K562 (cell line): Measurements from ENCODE around the gene CDC45. TPM values are rescaled to one million over a fixed set of nuclear protein-coding genes. Genes with fewer than 3 reads are reported as not detected.
A peak's percentile ranks its signal among the peaks of the same experiment; 100 is the strongest.

Source experiments
- ATAC-seq: fragments of 200-7000 bp; cut with Tn5 transposase; 3 replicates; pipeline ENCODE4 v1.9.1; 2020; ENCODE audit warnings: moderate library complexity
- BruUV-seq: library from RNA; stranded (reverse); fragments of 400-500 nt; replicated peaks from 2 replicates; lab custom pipeline; 2021; lab: Mats Ljungman, UMichigan
- CTCF ChIA-PET: fragments of 300-600 bp; formaldehyde crosslinking; extraction: SDS; loops from one replicate; lab custom pipeline; 2021; ENCODE audit warnings: low intra/inter-chr PET ratio; lab: Yijun Ruan, JAX
- POLR2A ChIA-PET: fragments of 300-600, 350-650 bp; sonication (Branson Sonifier 250); formaldehyde crosslinking; extraction: SDS; loops from one replicate; lab custom pipeline; 2021; ENCODE audit warnings: antibody characterized with exemption, inconsistent platforms; lab: Yijun Ruan, JAX
- DNase-seq, 4 experiments: peaks; one replicate each; pipeline versions ENCODE4 v3.0.0 to v3.0.0-alpha.2; 2011 to 2018; ENCODE audit warnings: low spot score in 3 of 4, mixed read lengths in 3 of 4; ENCODE audit errors: extremely low read depth in 1 of 4
- FAIRE-seq: peaks from 2 replicates; lab custom pipeline; 2011; peaks lifted over from hg19 to GRCh38; lab: Jason Lieb, UNC
- H2AFZ ChIP-seq: 2 replicates; pipeline ENCODE4 v1.6.0; 2011; ENCODE audit warnings: low read depth, low read length, control low read depth, inconsistent platforms
- H3K27ac ChIP-seq: fragments of 200-600 bp; 3 replicates; pipeline ENCODE4 v1.8.0; 2011; ENCODE audit warnings: low read depth, mild to moderate bottlenecking, control low read depth, inconsistent platforms, low read length, moderate library complexity, mixed read lengths; ENCODE audit errors: extremely low read depth
- H3K27me3 ChIP-seq, 2 experiments: fragments of 300-600 bp in 1 of 2; 2 replicates in 1 of 2; 3 replicates in 1 of 2; pipeline versions ENCODE4 v1.6.0 to v1.8.0; 2011; ENCODE audit warnings: inconsistent platforms in 2 of 2, low read length in 2 of 2, mild to moderate bottlenecking in 1 of 2, mixed read lengths in 1 of 2, moderate library complexity in 1 of 2; ENCODE audit not compliant: control insufficient read depth in 2 of 2, insufficient read depth in 2 of 2
- H3K36me3 ChIP-seq: fragments of 300-600 bp; 3 replicates; pipeline ENCODE4 v1.8.0; 2011; ENCODE audit warnings: mild to moderate bottlenecking, low read length, inconsistent platforms; ENCODE audit not compliant: control insufficient read depth, insufficient read depth
- H3K4me1 ChIP-seq, 2 experiments: fragments of 200-600 bp in 1 of 2; replicated peaks in 1 of 2; 2 replicates in 1 of 2; 3 replicates in 1 of 2; pipeline versions ENCODE4 v1.5.1 to v1.8.0; 2011; ENCODE audit warnings: inconsistent platforms in 2 of 2, low read length in 2 of 2, mild to moderate bottlenecking in 1 of 2, mixed read lengths in 1 of 2, moderate library complexity in 1 of 2; ENCODE audit not compliant: control insufficient read depth in 2 of 2, insufficient read depth in 2 of 2
- H3K4me2 ChIP-seq: 2 replicates; pipeline ENCODE4 v1.6.1; 2011; ENCODE audit warnings: low read length, control low read depth, inconsistent platforms, mixed read lengths; ENCODE audit not compliant: insufficient read depth
- H3K4me3 ChIP-seq: fragments of 200-600 bp; sonication (generic), shearing (Covaris generic); 2 replicates; pipeline ENCODE4 v1.5.1; 2016; ENCODE audit warnings: control low read depth, inconsistent platforms
- H3K79me2 ChIP-seq: fragments of 200-600 bp; 3 replicates; pipeline ENCODE4 v1.8.0; 2011; ENCODE audit warnings: low read length, inconsistent platforms; ENCODE audit not compliant: control insufficient read depth, insufficient read depth
- H3K9ac ChIP-seq, 2 experiments: 2 replicates each; pipeline versions ENCODE4 v1.6.0 to v1.6.1; 2011; ENCODE audit warnings: low read depth in 2 of 2, low read length in 2 of 2, control low read depth in 1 of 2, inconsistent platforms in 1 of 2, mild to moderate bottlenecking in 1 of 2, mixed read lengths in 1 of 2; ENCODE audit not compliant: insufficient read depth in 1 of 2
- H3K9me1 ChIP-seq: one replicate; pipeline ENCODE4 v1.6.0; 2011; ENCODE audit warnings: inconsistent platforms, mild to moderate bottlenecking, low read length, moderate library complexity; ENCODE audit not compliant: control insufficient read depth, insufficient read depth
- H3K9me3 ChIP-seq: replicated peaks from 2 replicates; pipeline ENCODE4 v1.5.1; 2011; ENCODE audit warnings: low read depth, low read length, inconsistent platforms; ENCODE audit not compliant: control insufficient read depth, insufficient read depth
- H4K20me1 ChIP-seq: replicated peaks from 2 replicates; pipeline ENCODE4 v1.6.1; 2011; ENCODE audit warnings: low read length, inconsistent platforms, mixed read lengths; ENCODE audit not compliant: control insufficient read depth, insufficient read depth
- HDAC6 ChIP-seq: IDR thresholded peaks from 2 replicates; pipeline ENCODE4 v1.6.1; 2012; ENCODE audit warnings: low read depth, mild to moderate bottlenecking, control low read depth, inconsistent platforms, low read length, moderate library complexity
- MAX ChIP-seq: sonication (generic); formaldehyde crosslinking; IDR thresholded peaks from 2 replicates; pipeline ENCODE4 v1.9.0; 2022; ENCODE audit warnings: mild to moderate bottlenecking, missing genetic modification reagents
- PML ChIP-seq: IDR thresholded peaks from 2 replicates; pipeline ENCODE4 v1.6.1; 2012; ENCODE audit warnings: low read length, inconsistent platforms
- RBFOX2 ChIP-seq: fragments of 200-400 bp; formaldehyde crosslinking; IDR thresholded peaks from 2 replicates; pipeline ENCODE4 v1.6.1; 2017; ENCODE audit warnings: low read depth, mild to moderate bottlenecking, low read length, moderate library complexity
- RERE ChIP-seq: sonication (generic); formaldehyde crosslinking; IDR thresholded peaks from 2 replicates; pipeline ENCODE4 v1.8.0; 2023; ENCODE audit warnings: missing genetic modification reagents, mild to moderate bottlenecking, borderline replicate concordance
- SIX5 ChIP-seq, 2 experiments: IDR thresholded peaks; 2 replicates each; pipeline ENCODE4 v1.6.1; 2011; ENCODE audit warnings: low read length in 2 of 2, borderline replicate concordance in 1 of 2, low read depth in 1 of 2, mild to moderate bottlenecking in 1 of 2, moderate library complexity in 1 of 2; ENCODE audit not compliant: insufficient read depth in 1 of 2
- SNIP1 ChIP-seq: fragments of 450-650 bp; IDR thresholded peaks from 2 replicates; pipeline ENCODE4 v1.7.1; 2017; ENCODE audit warnings: low read depth, mild to moderate bottlenecking
- SUPT5H ChIP-seq: fragments of 450-650 bp; IDR thresholded peaks from 2 replicates; pipeline ENCODE4 v1.6.1; 2016
- THAP12 ChIP-seq: fragments of 250-450 bp; sonication (Bioruptor Pico); IDR thresholded peaks from 2 replicates; pipeline ENCODE4 v1.9.0; 2021; ENCODE audit warnings: mild to moderate bottlenecking, inconsistent platforms
- ZBTB1 ChIP-seq: sonication (generic); formaldehyde crosslinking; IDR thresholded peaks from 2 replicates; pipeline ENCODE4 v1.8.1; 2023; ENCODE audit warnings: missing genetic modification reagents, low read depth, mild to moderate bottlenecking, borderline replicate concordance
- ZNF561 ChIP-seq: fragments of 450-650 bp; formaldehyde crosslinking; conservative IDR thresholded peaks from 2 replicates; pipeline ENCODE4 v1.4.0; 2020; ENCODE audit warnings: mild to moderate bottlenecking, moderate library complexity
- WGBS: fragments of 100-300 bp; shearing (Covaris generic); methylation state at CpG from one replicate; pipeline ENCODE4 v1.1.6; 2016; ENCODE audit warnings: low coverage, mixed read lengths; ENCODE audit not compliant: insufficient coverage; ENCODE audit errors: missing lambda C conversion rate; 5-methylcytosine and 5-hydroxymethylcytosine counted together
- in situ Hi-C: fragments of 300-500 bp; cut with MboI; formaldehyde crosslinking; loops from 4 replicates; pipeline ENCODE4 v1.15.0; 2018; ENCODE audit warnings: inconsistent platforms, mixed read lengths
- intact Hi-C: fragments of 100-400 bp; cut with micrococcal nuclease; formaldehyde crosslinking; loops from 2 replicates; pipeline ENCODE4 v1.14.2; 2022
- polyA plus RNA-seq, 8 experiments: library from polyadenylated mRNA; depleted of rRNA in 4 of 8; stranded (reverse) in 5 of 8; unstranded in 3 of 8; fragments of >200 nt; fragmentation: Nextera tagmentation in 2 of 8; fragmentation: Illumina TruSeq in 1 of 8; extraction: Ambion mirVana in 2 of 8; extraction: Trizol in 1 of 8; gene quantifications; 2 replicates each; pipeline versions ENCODE4 v1.2.1 to v1.2.3, GENCODE V29; 2011 to 2014; ENCODE audit warnings: inconsistent platforms in 1 of 8, missing spikeins in 1 of 8
- total RNA-seq, 7 experiments: library from RNA; depleted of rRNA in 6 of 7; stranded (reverse); fragments of >200 nt in 6 of 7; fragmentation: Illumina TruSeq in 2 of 7; extraction: Trizol in 2 of 7; gene quantifications; 2 replicates each; pipeline versions ENCODE4 v1.2.1 to v1.2.3, GENCODE V29; 2011 to 2021; ENCODE audit warnings: low replicate concordance in 1 of 7

The CDC45 gene
- total and polyA plus RNA-seq, 9 of the 15 experiments (the other 6 are each of a cell fraction or from before 2014, with no cell fraction given): 251 to 580 (median 410) TPM

- TF ChIP-seq RERE (CRISPR knock-in tag) (no peak), ZNF561 (CRISPR knock-in tag) (no peak), PML (no peak; the same call in 1 of the 2 replicates), SNIP1 (no peak)
Measured at GRCh38 chr22:19503367-19503766, 23.6 kb downstream of the CDC45 start (continued).

GRCh38 chr22:19503869-19504268, 24.1 kb downstream of the CDC45 start:
- H3K79me2 ChIP-seq: no peaks in the 10 kb centered on the region
- in situ Hi-C loops: loop anchor here (10.0 kb wide), 1 partner anchor 841 kb away; no protein-coding TSS in a partner anchor
- no peak overlapping the region for H3K4me3 ChIP-seq
- peak overlapping the region in 1 of 2 experiments; percentile 13; a peak in 1 of 4 replicates for H3K9ac ChIP-seq
- BruUV-seq: no TSS peak
- peaks cover 0 to 5% of the 10 kb centered on the region in 2 experiments; a peak in 1 of 5 replicates for H3K4me1 ChIP-seq
- H3K27ac ChIP-seq: no peak overlapping the region
- H3K4me2 ChIP-seq: no peak overlapping the region
- H3K9me3 ChIP-seq: no peaks in the 10 kb centered on the region
- POLR2A ChIA-PET: interaction anchor here (0.6 to 3.3 kb wide), 6 partner anchors 9 to 76 kb away, joined by 3 to 23 read pairs (median 4); no protein-coding TSS in a partner anchor
- ATAC-seq: peak; percentile 50
- intact Hi-C loops: no loop called here
- peak in 2 of 4 experiments; percentile 48 to 52 for DNase-seq
- CTCF ChIA-PET: no interaction called here
- 94% methylated on average over 9 of the region's 9 CpGs for WGBS
- H3K36me3 ChIP-seq: peaks cover 99% of the 10 kb centered on the region; the same call in 2 of the 3 replicates
- FAIRE-seq: no peak
- no peaks in the 10 kb centered on the region for H3K9me1 ChIP-seq
- peaks cover 10% of the 10 kb centered on the region; the same call in 1 of the 2 replicates for H4K20me1 ChIP-seq
- no peak overlapping the region for H2AFZ ChIP-seq
- no peaks in the 10 kb centered on the region for H3K27me3 ChIP-seq
- no peak for TF ChIP-seq MAX (CRISPR knock-in tag)
- TF ChIP-seq PML: peak; percentile 9; the same call in 1 of the 2 replicates
- TF ChIP-seq ZBTB1: 0 out of 2 replicates have a peak, but pooled peaks have one; percentile 54
- TF ChIP-seq THAP12 (CRISPR knock-in tag): 0 out of 2 replicates have a peak, but pooled peaks have one; percentile 45
- 0 out of 2 replicates have a peak, but pooled peaks have one; percentile 12 for TF ChIP-seq HDAC6
- TF ChIP-seq SIX5 (IDR thresholded peaks at IDR 0.05; ENCODE audit: borderline replicate concordance in 1 of 2, insufficient read depth in 1 of 2, low read depth in 1 of 2, low read length in 2 of 2): peak in 1 of 2 experiments; percentile 1; a peak in 1 of 4 replicates
- TF ChIP-seq RBFOX2: peak; percentile 31; the same call in 1 of the 2 replicates
- peak; percentile 70 for TF ChIP-seq SUPT5H
